Mesodermal cell (in vitro differentiated cells): Measurements from ENCODE around the gene C19orf47.

ENCODE experiments used
- H3K27ac ChIP-seq: 2 replicates; pipeline ENCODE4 v1.7.0; 2013; ENCODE audit warnings: mild to moderate bottlenecking, low read depth, low read length, moderate library complexity; ENCODE audit not compliant: severe bottlenecking
- H3K36me3 ChIP-seq: 2 replicates; pipeline ENCODE4 v1.7.1; 2013; ENCODE audit warnings: mild to moderate bottlenecking, low read length, moderate library complexity; ENCODE audit not compliant: control insufficient read depth, insufficient read depth
- H3K4me1 ChIP-seq: one replicate; pipeline ENCODE4 v1.7.1; 2013; ENCODE audit warnings: mild to moderate bottlenecking, low read length; ENCODE audit not compliant: insufficient read depth, control insufficient read depth, poor library complexity, severe bottlenecking
- H3K4me3 ChIP-seq: 2 replicates; pipeline ENCODE4 v1.7.0; 2013; ENCODE audit warnings: low read length, control low read depth, mild to moderate bottlenecking; ENCODE audit not compliant: insufficient read depth, poor library complexity, severe bottlenecking; ENCODE audit errors: extremely low read depth
- H3K9me3 ChIP-seq: 2 replicates; pipeline ENCODE4 v1.7.1; 2013; ENCODE audit warnings: mild to moderate bottlenecking, low read length, moderate library complexity; ENCODE audit not compliant: control insufficient read depth
- WGBS, 2 experiments: methylation state at CpG; one replicate each; pipeline ENCODE4 v1.1.5; 2013; ENCODE audit warnings: missing lambda C conversion rate in 2 of 2; ENCODE audit not compliant: insufficient coverage in 2 of 2; 5-methylcytosine and 5-hydroxymethylcytosine counted together

C19orf47 gene

GRCh38 chr19:40286235-40286970 lies 61.8 kb downstream of the C19orf47 start:
- peak overlapping the region; percentile 97 for H3K27ac ChIP-seq
- WGBS, 2 experiments, result 94 to 96% methylated on average over 5 to 12 of the region's 16 CpGs
- H3K4me3 ChIP-seq, result no peak overlapping the region

GRCh38 chr19:40285353-40286234 lies 62.6 kb downstream of the C19orf47 start:
- WGBS, 2 experiments, result 13 to 18% methylated on average over 20 to 29 of the region's 42 CpGs
- Histone ChIP-seq H3K36me3 (peaks cover 14% of the 10 kb centered on the region), H3K9me3 (no peaks in the 10 kb centered on the region), H3K4me1 (peaks cover 24% of the 10 kb centered on the region), H3K27ac (peak overlapping the region; percentile 97), H3K4me3 (peak overlapping the region; percentile 94)

More at GRCh38 chr19:40286235-40286970, 61.8 kb downstream of the C19orf47 start:
- Histone ChIP-seq H3K36me3 (peaks cover 13% of the 10 kb centered on the region), H3K9me3 (no peaks in the 10 kb centered on the region), H3K4me1 (peaks cover 24% of the 10 kb centered on the region)

GRCh38 chr19:40284501-40285352 lies 63.5 kb downstream of the C19orf47 start, which contains the start of gene AKT2:
AKT2 (minus strand) TSS chr19:40285345; CDS start chr19:40265267, 20,078 bp downstream.
- Histone ChIP-seq H3K36me3 (peaks cover 17% of the 10 kb centered on the region), H3K4me1 (peaks cover 24% of the 10 kb centered on the region), H3K27ac (peak within 1 kb of the TSS; percentile 97), H3K4me3 (peak within 1 kb of the TSS; percentile 94), H3K9me3 (no peaks in the 10 kb centered on the region)
- 0 to 1% methylated on average over 42 to 45 of the region's 84 CpGs for WGBS, 2 experiments

GRCh38 chr19:40284251-40284500 lies 64.0 kb downstream of the C19orf47 start:
- Histone ChIP-seq H3K4me1 (peaks cover 27% of the 10 kb centered on the region), H3K4me3 (peak overlapping the region; percentile 94), H3K9me3 (no peaks in the 10 kb centered on the region), H3K27ac (peak overlapping the region; percentile 97), H3K36me3 (peaks cover 18% of the 10 kb centered on the region)
- 5 to 22% methylated on average over 2 to 3 of the region's 4 CpGs for WGBS, 2 experiments

- WGBS, 2 experiments, result 92 to 96% methylated on average over 7 to 9 of the region's 12 CpGs
- Histone ChIP-seq H3K9me3 (no peaks in the 10 kb centered on the region), H3K4me1 (peaks cover 27% of the 10 kb centered on the region), H3K27ac (peak overlapping the region; percentile 97), H3K36me3 (peaks cover 20% of the 10 kb centered on the region), H3K4me3 (peak overlapping the region; percentile 94)
Observed at GRCh38 chr19:40283414-40284250, 64.6 kb downstream of the C19orf47 start.

GRCh38 chr19:40282920-40283319 lies 65.3 kb downstream of the C19orf47 start:
- no peak overlapping the region for H3K27ac ChIP-seq
- H3K4me1 ChIP-seq, result peaks cover 27% of the 10 kb centered on the region
- H3K9me3 ChIP-seq, result no peaks in the 10 kb centered on the region
- 96 to 100% methylated on average over 3 to 4 of the region's 4 CpGs for WGBS, 2 experiments
- no peak overlapping the region for H3K4me3 ChIP-seq
- H3K36me3 ChIP-seq, result peaks cover 20% of the 10 kb centered on the region

GRCh38 chr19:40282209-40282580 lies 66.0 kb downstream of the C19orf47 start:
- WGBS, 2 experiments, result 98 to 100% methylated on average over 4 to 6 of the region's 6 CpGs
- H3K9me3 ChIP-seq, result no peaks in the 10 kb centered on the region
- peaks cover 27% of the 10 kb centered on the region for H3K4me1 ChIP-seq
- H3K4me3 ChIP-seq, result no peak overlapping the region
- H3K36me3 ChIP-seq, result peaks cover 20% of the 10 kb centered on the region
- H3K27ac ChIP-seq, result no peak overlapping the region

- Histone ChIP-seq H3K4me3 (no peak overlapping the region), H3K4me1 (peaks cover 27% of the 10 kb centered on the region), H3K9me3 (no peaks in the 10 kb centered on the region), H3K27ac (no peak overlapping the region), H3K36me3 (peaks cover 20% of the 10 kb centered on the region)
- WGBS, 2 experiments, result 88 to 93% methylated on average over 10 to 11 of the region's 14 CpGs
Observed at GRCh38 chr19:40281381-40282208, 66.6 kb downstream of the C19orf47 start.

- Histone ChIP-seq H3K4me1 (peaks cover 19% of the 10 kb centered on the region), H3K36me3 (peaks cover 20% of the 10 kb centered on the region), H3K4me3 (no peak overlapping the region), H3K9me3 (no peaks in the 10 kb centered on the region), H3K27ac (no peak overlapping the region)
- WGBS, 2 experiments, result 84 to 93% methylated on average over 7 to 10 of the region's 10 CpGs
Observed at GRCh38 chr19:40280608-40281221, 67.5 kb downstream of the C19orf47 start.
